Large intestine (tissue), 3 donors: ENCODE measurements around the gene FBP1. TPM values are rescaled to one million over a fixed set of nuclear protein-coding genes. Genes with fewer than 3 reads are reported as not detected.

ENCODE experiments used
- DNase-seq, 2 donors: peaks; one replicate each; pipeline versions ENCODE4 v3.0.0 to v3.0.0-alpha.2; 2013
- H3K27ac ChIP-seq: one replicate; pipeline ENCODE4 v1.5.1; 2013; ENCODE audit warnings: low read length
- H3K27me3 ChIP-seq: 2 replicates; pipeline ENCODE4 v1.6.1; 2013; ENCODE audit warnings: low read length; ENCODE audit not compliant: control insufficient read depth, insufficient read depth
- H3K36me3 ChIP-seq: 2 replicates; pipeline ENCODE4 v1.6.1; 2013; ENCODE audit warnings: low read length; ENCODE audit not compliant: control insufficient read depth, insufficient read depth
- H3K4me1 ChIP-seq: one replicate; pipeline ENCODE4 v1.6.1; 2013; ENCODE audit warnings: low read length; ENCODE audit not compliant: control insufficient read depth, insufficient read depth
- H3K4me3 ChIP-seq: one replicate; pipeline ENCODE4 v1.5.1; 2013; ENCODE audit warnings: low read length
- H3K9me3 ChIP-seq: one replicate; pipeline ENCODE4 v1.6.1; 2013; ENCODE audit warnings: mild to moderate bottlenecking, low read depth, low read length, moderate library complexity; ENCODE audit not compliant: control insufficient read depth
- WGBS: methylation state at CpG from one replicate; pipeline ENCODE4 v1.1.5; 2013; ENCODE audit warnings: low lambda C conversion rate; ENCODE audit not compliant: insufficient coverage; 5-methylcytosine and 5-hydroxymethylcytosine counted together
- polyA plus RNA-seq: library from polyadenylated mRNA; unstranded; fragments of 120-200 nt; gene quantifications from one replicate; pipeline ENCODE4 v1.2.1, GENCODE V29; 2013

Gene FBP1
- polyA plus RNA-seq, 1 donor, result 259 TPM

GRCh38 chr9:94643176-94643575, 3.9 kb upstream of the FBP1 start:
- no peak for DNase-seq
- H3K36me3 ChIP-seq, result no peaks in the 10 kb centered on the region
- no peak overlapping the region for H3K27ac ChIP-seq
- H3K27me3 ChIP-seq, result peaks cover 9% of the 10 kb centered on the region
- no peak overlapping the region for H3K4me3 ChIP-seq
- H3K4me1 ChIP-seq, result peaks cover 8% of the 10 kb centered on the region
- no peaks in the 10 kb centered on the region for H3K9me3 ChIP-seq
- WGBS, result no CpG with 5 or more reads among the region's 8 CpGs

- peaks cover 8% of the 10 kb centered on the region for H3K4me1 ChIP-seq
- no peaks in the 10 kb centered on the region for H3K36me3 ChIP-seq
- WGBS, result no CpG with 5 or more reads among the region's 5 CpGs
- peaks cover 9% of the 10 kb centered on the region for H3K27me3 ChIP-seq
- H3K4me3 ChIP-seq, result no peak overlapping the region
- H3K27ac ChIP-seq, result no peak overlapping the region
- no peak for DNase-seq
- no peaks in the 10 kb centered on the region for H3K9me3 ChIP-seq
Observed at GRCh38 chr9:94642501-94642900, 3.2 kb upstream of the FBP1 start.

- H3K4me3 ChIP-seq, result peak overlapping the region; percentile 82
- H3K36me3 ChIP-seq, result no peaks in the 10 kb centered on the region
- no peak for DNase-seq
- WGBS, result 47% methylated on average over 2 of the region's 15 CpGs
- peak overlapping the region; percentile 54 for H3K27ac ChIP-seq
- H3K4me1 ChIP-seq, result peaks cover 8% of the 10 kb centered on the region
- H3K9me3 ChIP-seq, result no peaks in the 10 kb centered on the region
- H3K27me3 ChIP-seq, result peaks cover 9% of the 10 kb centered on the region
Observed at GRCh38 chr9:94639999-94640376, 670 bp upstream of the FBP1 start.

GRCh38 chr9:94638335-94639060, 820 bp downstream of the FBP1 start:
- Histone ChIP-seq H3K27ac (peak overlapping the region; percentile 54), H3K4me3 (peak overlapping the region; percentile 82), H3K4me1 (peaks cover 6% of the 10 kb centered on the region), H3K27me3 (peaks cover 9% of the 10 kb centered on the region), H3K9me3 (peaks cover under 1% of the 10 kb centered on the region), H3K36me3 (no peaks in the 10 kb centered on the region)
- no peak for DNase-seq
- WGBS, result no CpG with 5 or more reads among the region's 17 CpGs

- 90% methylated on average over 2 of the region's 5 CpGs for WGBS
- Histone ChIP-seq H3K9me3 (peaks cover 2% of the 10 kb centered on the region), H3K4me3 (no peak overlapping the region), H3K27ac (peak overlapping the region; percentile 79), H3K36me3 (peaks cover 1% of the 10 kb centered on the region), H3K4me1 (peaks cover 37% of the 10 kb centered on the region), H3K27me3 (no peaks in the 10 kb centered on the region)
- no peak for DNase-seq
Observed at GRCh38 chr9:94632737-94633136, 6.6 kb downstream of the FBP1 start.

GRCh38 chr9:94631599-94631998, 7.7 kb downstream of the FBP1 start:
- WGBS, result 13% methylated on average over 3 of the region's 8 CpGs
- Histone ChIP-seq H3K4me3 (no peak overlapping the region), H3K27me3 (no peaks in the 10 kb centered on the region), H3K36me3 (peaks cover 5% of the 10 kb centered on the region), H3K9me3 (peaks cover 2% of the 10 kb centered on the region), H3K4me1 (peaks cover 37% of the 10 kb centered on the region), H3K27ac (peak overlapping the region; percentile 79)
- peak; percentile 70 to 90 for DNase-seq

- H3K9me3 ChIP-seq, result peaks cover 2% of the 10 kb centered on the region
- H3K4me3 ChIP-seq, result no peak overlapping the region
- H3K4me1 ChIP-seq, result peaks cover 37% of the 10 kb centered on the region
- peak in 1 of 2 donors; percentile 58 for DNase-seq
- H3K27ac ChIP-seq, result peak overlapping the region; percentile 79
- H3K27me3 ChIP-seq, result no peaks in the 10 kb centered on the region
- H3K36me3 ChIP-seq, result peaks cover 5% of the 10 kb centered on the region
- no CpG with 5 or more reads among the region's 5 CpGs for WGBS
Observed at GRCh38 chr9:94630833-94631232, 8.5 kb downstream of the FBP1 start.

- H3K9me3 ChIP-seq, result peaks cover 2% of the 10 kb centered on the region
- H3K27ac ChIP-seq, result peak overlapping the region; percentile 79
- H3K4me1 ChIP-seq, result peaks cover 37% of the 10 kb centered on the region
- peaks cover 5% of the 10 kb centered on the region for H3K36me3 ChIP-seq
- no CpG with 5 or more reads among the region's 3 CpGs for WGBS
- DNase-seq, result no peak
- no peak overlapping the region for H3K4me3 ChIP-seq
- H3K27me3 ChIP-seq, result no peaks in the 10 kb centered on the region
Observed at GRCh38 chr9:94630281-94630680, 9.0 kb downstream of the FBP1 start.

- Histone ChIP-seq H3K27me3 (no peaks in the 10 kb centered on the region), H3K4me3 (no peak overlapping the region), H3K4me1 (peaks cover 29% of the 10 kb centered on the region), H3K27ac (no peak overlapping the region), H3K9me3 (no peaks in the 10 kb centered on the region), H3K36me3 (peaks cover 10% of the 10 kb centered on the region)
- WGBS, result no CpG with 5 or more reads among the region's 6 CpGs
- DNase-seq, result no peak
Observed at GRCh38 chr9:94627287-94627686, 12.0 kb downstream of the FBP1 start.

- peaks cover 20% of the 10 kb centered on the region for H3K4me1 ChIP-seq
- DNase-seq, result no peak
- H3K9me3 ChIP-seq, result no peaks in the 10 kb centered on the region
- no peaks in the 10 kb centered on the region for H3K27me3 ChIP-seq
- peaks cover 15% of the 10 kb centered on the region for H3K36me3 ChIP-seq
- no CpG with 5 or more reads among the region's 12 CpGs for WGBS
- H3K27ac ChIP-seq, result no peak overlapping the region
- H3K4me3 ChIP-seq, result no peak overlapping the region
Observed at GRCh38 chr9:94625835-94626234, 13.5 kb downstream of the FBP1 start.

GRCh38 chr9:94624629-94625028, 14.7 kb downstream of the FBP1 start:
- DNase-seq, result no peak
- no peak overlapping the region for H3K4me3 ChIP-seq
- no peak overlapping the region for H3K27ac ChIP-seq
- H3K9me3 ChIP-seq, result no peaks in the 10 kb centered on the region
- H3K27me3 ChIP-seq, result no peaks in the 10 kb centered on the region
- WGBS, result 100% methylated on average over 1 of the region's 4 CpGs
- peaks cover 8% of the 10 kb centered on the region for H3K4me1 ChIP-seq
- peaks cover 19% of the 10 kb centered on the region for H3K36me3 ChIP-seq
